ENCODE measurements around the gene ACACA. TPM values are rescaled to one million over a fixed set of nuclear protein-coding genes. Genes with fewer than 3 reads are reported as not detected.

ACACA gene
- total RNA-seq, 1 donor from 2014 or later, result 13.3 TPM

GRCh38 chr17:37212179-37212578 lies 194.5 kb downstream of the ACACA start:
- DNase-seq (ENCODE audit: missing footprints) (no peak), ATAC-seq (no peak)
- intact Hi-C loops (cut with DNase I), result no loop called here

- DNase-seq (ENCODE audit: missing footprints) (no peak), ATAC-seq (no peak)
- intact Hi-C loops (cut with DNase I), result no loop called here
Observed at GRCh38 chr17:37211136-37211535, 195.5 kb downstream of the ACACA start.

GRCh38 chr17:37207103-37207502 lies 199.5 kb downstream of the ACACA start:
- DNase-seq (ENCODE audit: missing footprints) (no peak), ATAC-seq (no peak)
- intact Hi-C loops (cut with DNase I), result no loop called here

GRCh38 chr17:37206299-37206698 lies 200.3 kb downstream of the ACACA start:
- intact Hi-C loops (cut with DNase I), result no loop called here
- ATAC-seq, result no peak
- no peak for DNase-seq (ENCODE audit: missing footprints)

GRCh38 chr17:37200497-37200896 lies 206.1 kb downstream of the ACACA start:
- intact Hi-C loops (cut with DNase I), result no loop called here
- ATAC-seq, result no peak

GRCh38 chr17:37197336-37197735 lies 209.3 kb downstream of the ACACA start:
- no peak for DNase-seq (ENCODE audit: missing footprints)
- intact Hi-C loops (cut with DNase I), result no loop called here
- ATAC-seq, result no peak

More at GRCh38 chr17:37200497-37200896, 206.1 kb downstream of the ACACA start:
- no peak for DNase-seq (ENCODE audit: missing footprints)

- DNase-seq (ENCODE audit: missing footprints), result no peak
- ATAC-seq, result no peak
- intact Hi-C loops (cut with DNase I), result no loop called here
Observed at GRCh38 chr17:37194208-37194607, 212.4 kb downstream of the ACACA start.

GRCh38 chr17:37191219-37191618 lies 215.4 kb downstream of the ACACA start:
- ATAC-seq, result no peak
- no peak for DNase-seq (ENCODE audit: missing footprints)
- intact Hi-C loops (cut with DNase I), result no loop called here

- DNase-seq (ENCODE audit: missing footprints) (no peak), ATAC-seq (no peak)
- intact Hi-C loops (cut with DNase I), result no loop called here
Observed at GRCh38 chr17:37190493-37190892, 216.1 kb downstream of the ACACA start.

- ATAC-seq, result no peak
- intact Hi-C loops (cut with DNase I), result no loop called here
Observed at GRCh38 chr17:37188157-37188556, 218.5 kb downstream of the ACACA start.

GRCh38 chr17:37187262-37187661 lies 219.4 kb downstream of the ACACA start:
- intact Hi-C loops (cut with DNase I), result no loop called here
- no peak for DNase-seq (ENCODE audit: missing footprints)
- no peak for ATAC-seq

More at GRCh38 chr17:37188157-37188556, 218.5 kb downstream of the ACACA start:
- no peak for DNase-seq (ENCODE audit: missing footprints)

GRCh38 chr17:37182786-37183465 lies 223.7 kb downstream of the ACACA start:
- ATAC-seq, result no peak
- no peak for DNase-seq (ENCODE audit: missing footprints)
- intact Hi-C loops (cut with DNase I), result no loop called here

- intact Hi-C loops (cut with DNase I), result no loop called here
- no peak for ATAC-seq
- DNase-seq (ENCODE audit: missing footprints), result no peak
Observed at GRCh38 chr17:37180376-37180775, 226.3 kb downstream of the ACACA start.

GRCh38 chr17:37179893-37180292 lies 226.7 kb downstream of the ACACA start:
- ATAC-seq (no peak), DNase-seq (ENCODE audit: missing footprints) (no peak)
- intact Hi-C loops (cut with DNase I), result no loop called here

- ATAC-seq (no peak), DNase-seq (ENCODE audit: missing footprints) (no peak)
- intact Hi-C loops (cut with DNase I), result no loop called here
Observed at GRCh38 chr17:37177254-37177870, 229.3 kb downstream of the ACACA start.

GRCh38 chr17:37176723-37177122 lies 229.9 kb downstream of the ACACA start:
- no peak for ATAC-seq

GRCh38 chr17:37174205-37174604 lies 232.4 kb downstream of the ACACA start:
- DNase-seq (ENCODE audit: missing footprints) (no peak), ATAC-seq (no peak)
- intact Hi-C loops (cut with DNase I), result no loop called here

More at GRCh38 chr17:37176723-37177122, 229.9 kb downstream of the ACACA start:
- no peak for DNase-seq (ENCODE audit: missing footprints)
- intact Hi-C loops (cut with DNase I), result no loop called here

- DNase-seq (ENCODE audit: missing footprints) (no peak), ATAC-seq (no peak)
- intact Hi-C loops (cut with DNase I), result no loop called here
Observed at GRCh38 chr17:37170881-37171425, 235.7 kb downstream of the ACACA start.

- no peak for ATAC-seq
- DNase-seq (ENCODE audit: missing footprints), result no peak
- intact Hi-C loops (cut with DNase I), result no loop called here
Observed at GRCh38 chr17:37168731-37169353, 237.8 kb downstream of the ACACA start.

GRCh38 chr17:37167756-37168155 lies 238.9 kb downstream of the ACACA start:
- ATAC-seq, result no peak
- intact Hi-C loops (cut with DNase I), result no loop called here
- DNase-seq (ENCODE audit: missing footprints), result no peak
